GM19193 (cell line): ENCODE measurements around the gene ARHGAP22.

Experiments used
- POLR2A ChIP-seq: IDR thresholded peaks from 4 replicates; pipeline ENCODE4 v1.6.1; 2011; ENCODE audit not compliant: insufficient read depth, insufficient read length; ENCODE audit errors: extremely low read depth

ARHGAP22 gene

DNA sequence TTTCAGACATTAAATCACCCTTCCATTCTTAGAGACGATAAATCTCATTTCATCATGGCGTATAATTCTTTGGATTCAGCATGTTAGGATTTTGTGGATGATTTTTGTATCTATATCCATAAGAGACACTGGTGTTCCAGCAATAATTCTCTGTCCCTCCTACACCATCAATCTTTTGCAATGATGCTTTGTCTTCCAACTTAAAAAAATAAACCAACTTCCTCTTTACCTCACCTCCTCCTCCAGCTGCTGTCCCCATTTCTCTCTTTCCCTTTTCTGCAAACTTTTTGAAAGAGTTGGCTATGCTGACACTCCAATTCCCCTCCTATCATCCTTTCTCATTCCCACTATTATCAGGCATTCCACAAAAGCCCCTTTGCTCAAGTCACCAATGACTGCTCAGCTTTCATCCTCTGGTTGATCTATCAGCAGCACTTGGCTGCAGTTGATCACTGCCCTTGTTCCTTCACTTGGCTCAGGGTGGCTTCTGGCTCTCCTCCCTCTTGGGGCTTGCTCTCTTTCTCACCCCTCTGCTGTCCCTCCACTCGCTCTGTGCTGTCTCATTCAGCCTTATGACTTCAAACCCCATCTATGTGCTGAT is 130.0 kb downstream of the ARHGAP22 start:
- TF ChIP-seq POLR2A: no peak

GRCh38 chr10:48473704-48474103 is 131.2 kb downstream of the ARHGAP22 start:
- TF ChIP-seq POLR2A: no peak

DNA sequence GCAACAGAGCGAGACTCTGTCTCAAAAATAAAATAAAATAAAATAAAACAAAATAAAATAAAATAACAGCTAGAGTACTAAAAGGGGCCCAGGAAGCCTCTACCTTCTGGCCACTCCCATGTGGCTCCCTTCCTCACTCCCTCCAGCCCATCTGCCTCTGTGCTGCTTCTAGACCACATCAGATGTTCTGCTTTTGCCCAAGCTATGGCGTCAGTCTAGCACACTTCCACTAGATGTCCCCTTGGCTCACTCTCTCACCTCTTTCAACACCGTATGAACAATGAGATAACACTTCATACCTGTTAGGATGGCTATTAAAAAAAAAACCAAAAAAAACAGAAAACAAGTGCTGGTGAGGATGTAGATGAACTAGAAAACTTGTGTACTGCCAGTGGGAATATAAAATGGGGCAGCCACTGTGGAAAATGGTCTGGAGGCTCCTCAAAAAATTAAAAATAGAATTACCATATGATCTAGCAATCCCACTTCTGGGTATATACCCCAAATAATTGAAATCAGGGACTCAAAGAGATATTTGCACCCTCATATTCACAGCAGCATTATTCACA is 132.3 kb downstream of the ARHGAP22 start:
- TF ChIP-seq POLR2A: no peak

- TF ChIP-seq POLR2A: no peak
These were observed 133.7 kb downstream of the ARHGAP22 start for GRCh38 chr10:48470893-48471805.

DNA sequence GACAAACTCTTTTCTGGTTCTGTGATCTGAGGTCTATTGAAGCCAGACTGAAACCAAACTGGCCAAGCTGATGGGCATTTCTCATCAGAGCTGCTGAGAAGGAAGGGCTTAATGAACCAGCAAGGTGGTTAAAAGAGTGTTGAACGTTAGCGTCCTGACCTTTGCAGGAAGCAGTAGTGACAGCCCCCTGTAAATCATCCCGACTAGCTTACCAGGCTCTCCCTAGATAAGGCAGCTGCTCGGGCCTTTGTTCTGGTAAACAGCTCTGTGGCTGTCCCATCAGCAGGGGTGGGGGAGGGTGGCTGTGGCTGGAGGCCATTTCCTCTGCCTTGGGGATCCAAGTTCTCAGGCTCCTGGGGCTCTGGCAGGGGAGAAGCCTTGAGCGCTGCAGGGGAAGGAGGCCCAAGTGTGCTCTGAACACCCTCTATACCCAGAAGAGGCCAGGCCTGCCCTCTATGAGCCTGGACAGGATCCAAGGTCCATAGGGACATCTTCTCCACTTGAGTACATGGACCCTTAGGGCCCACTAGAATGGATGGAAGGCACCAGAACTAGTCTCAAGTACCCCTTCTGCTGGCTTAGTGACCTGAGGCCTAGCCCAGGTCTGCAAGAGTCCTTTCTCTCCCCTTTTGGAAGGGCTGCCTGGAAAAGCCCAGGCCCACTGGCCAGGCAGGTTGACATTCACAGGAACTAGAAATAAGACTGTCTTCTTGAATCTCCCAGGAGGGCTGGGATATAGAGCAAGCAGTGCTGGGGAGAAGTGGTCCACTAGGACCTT is 134.6 kb downstream of the ARHGAP22 start:
- no peak for TF ChIP-seq POLR2A

DNA sequence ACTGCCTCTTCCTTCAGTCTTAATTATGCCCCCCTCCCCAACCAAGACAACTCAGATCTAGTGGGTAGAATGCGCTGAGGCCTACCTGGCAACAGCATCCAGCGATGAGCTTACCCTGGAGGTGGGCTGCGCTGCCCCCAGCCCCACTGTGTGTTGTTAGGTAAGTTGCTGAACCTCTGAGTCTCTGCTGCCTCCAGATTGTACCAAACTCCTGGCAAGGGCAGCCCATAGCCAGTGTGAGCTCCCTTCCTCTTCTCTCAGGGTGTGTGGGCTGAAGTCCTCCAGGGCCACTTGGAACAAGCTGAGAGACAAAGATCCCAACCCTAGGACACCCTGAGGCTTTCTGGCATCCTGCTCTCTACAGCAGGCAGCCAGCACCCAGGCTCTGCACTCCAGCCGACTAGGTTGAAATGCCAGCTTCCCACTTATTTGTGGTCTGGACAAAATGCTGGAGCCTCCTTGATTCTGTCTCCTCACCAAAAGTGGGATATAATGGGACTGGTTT is 135.3 kb downstream of the ARHGAP22 start:
- TF ChIP-seq POLR2A: no peak

DNA sequence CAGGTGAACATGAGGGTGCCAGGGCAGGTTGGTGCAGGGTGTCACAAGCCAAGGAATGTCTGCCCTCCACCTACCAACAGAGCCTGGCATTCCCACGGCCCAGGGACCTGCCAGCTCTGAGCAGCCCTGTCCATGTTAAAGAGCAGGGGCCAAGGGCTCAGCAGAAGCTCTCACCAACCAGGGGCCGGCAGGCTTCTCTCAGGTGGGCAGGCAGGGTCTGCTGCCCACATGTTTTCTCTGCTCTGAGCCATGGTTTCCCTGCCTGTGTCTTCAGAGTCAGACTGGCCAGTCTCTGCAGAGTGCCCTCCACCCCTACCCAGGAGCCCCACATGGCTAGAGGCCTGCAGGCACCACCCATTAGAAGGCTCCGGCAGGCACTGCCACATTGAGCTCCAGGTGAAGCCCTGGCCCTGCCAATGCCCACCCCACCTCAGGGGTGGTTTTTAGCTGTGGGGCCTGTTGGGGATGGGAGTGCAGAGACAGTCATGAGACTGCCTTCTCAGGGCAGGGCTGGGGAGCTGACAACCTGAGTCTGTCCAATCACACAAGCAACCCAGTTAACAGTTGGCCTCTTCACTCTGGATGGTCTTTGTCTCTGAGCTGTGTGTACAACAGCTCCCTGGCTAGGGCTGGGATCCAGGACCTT is 135.9 kb downstream of the ARHGAP22 start:
- no peak for TF ChIP-seq POLR2A

DNA sequence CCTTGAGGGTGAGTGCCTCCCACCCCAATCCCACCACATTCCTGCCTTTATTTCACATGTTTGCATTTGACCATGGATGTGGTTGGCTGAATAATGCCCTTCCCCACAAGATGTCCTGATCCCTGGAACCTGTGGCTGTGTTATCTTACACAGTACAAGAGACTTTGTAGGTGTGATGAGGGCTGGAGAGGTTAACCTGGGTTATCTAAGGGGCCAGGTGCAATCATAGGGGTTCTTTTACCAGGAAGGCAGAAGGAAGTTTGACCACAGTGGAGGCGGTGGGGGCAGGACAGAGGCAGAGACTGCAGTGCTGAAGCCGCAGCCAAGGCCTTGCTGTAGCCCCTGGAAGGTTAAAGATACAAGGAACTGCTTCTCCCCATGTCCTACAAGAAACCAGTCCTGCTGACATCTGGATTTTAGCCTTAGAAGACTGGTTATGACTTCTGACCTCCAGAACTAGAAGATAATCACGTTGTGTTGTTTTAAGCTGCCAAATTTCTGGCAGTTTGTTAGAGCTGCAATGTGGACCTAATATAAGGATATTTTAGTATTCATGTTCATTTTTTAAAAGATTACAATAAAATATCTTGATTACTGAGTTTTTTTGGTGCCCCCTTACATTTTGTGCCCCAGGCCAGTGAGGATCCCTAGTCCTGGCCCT is 136.6 kb downstream of the ARHGAP22 start:
- no peak for TF ChIP-seq POLR2A

GRCh38 chr10:48467669-48468068 is 137.2 kb downstream of the ARHGAP22 start:
- TF ChIP-seq POLR2A: no peak

DNA sequence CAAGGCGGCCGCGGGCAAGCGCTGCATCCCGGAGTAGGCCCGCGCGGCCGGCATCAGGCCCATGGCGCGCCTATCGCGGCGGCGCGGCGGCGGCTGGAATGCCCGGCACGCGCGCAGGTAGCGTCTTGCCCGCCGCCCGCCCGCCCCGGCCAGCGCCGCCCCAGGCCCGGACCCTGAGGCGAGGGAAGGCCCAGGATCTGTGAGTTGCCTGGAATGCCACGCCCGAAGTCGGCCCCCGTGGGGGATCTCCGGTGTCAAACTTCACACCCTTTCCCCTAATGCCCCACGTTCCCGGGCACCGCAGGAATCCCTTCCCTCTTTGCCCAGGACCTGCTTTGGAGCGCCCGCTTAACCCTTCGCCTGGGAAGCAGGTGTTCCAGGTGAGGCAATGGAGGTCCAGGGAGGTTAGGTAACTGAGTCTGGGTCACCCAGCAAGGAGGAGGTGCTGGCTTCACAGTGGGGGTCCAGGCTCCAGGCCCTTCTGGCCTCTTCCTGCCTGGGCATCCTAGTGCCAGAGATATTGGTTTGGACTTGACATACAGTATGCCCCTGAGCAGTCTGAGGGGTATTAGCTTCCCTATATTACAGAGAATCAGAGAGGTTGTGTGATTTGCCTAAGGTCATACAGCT is 138.1 kb downstream of the ARHGAP22 start:
- no peak for TF ChIP-seq POLR2A

GRCh38 chr10:48465860-48466521 is 138.9 kb downstream of the ARHGAP22 start:
- no peak for TF ChIP-seq POLR2A

DNA sequence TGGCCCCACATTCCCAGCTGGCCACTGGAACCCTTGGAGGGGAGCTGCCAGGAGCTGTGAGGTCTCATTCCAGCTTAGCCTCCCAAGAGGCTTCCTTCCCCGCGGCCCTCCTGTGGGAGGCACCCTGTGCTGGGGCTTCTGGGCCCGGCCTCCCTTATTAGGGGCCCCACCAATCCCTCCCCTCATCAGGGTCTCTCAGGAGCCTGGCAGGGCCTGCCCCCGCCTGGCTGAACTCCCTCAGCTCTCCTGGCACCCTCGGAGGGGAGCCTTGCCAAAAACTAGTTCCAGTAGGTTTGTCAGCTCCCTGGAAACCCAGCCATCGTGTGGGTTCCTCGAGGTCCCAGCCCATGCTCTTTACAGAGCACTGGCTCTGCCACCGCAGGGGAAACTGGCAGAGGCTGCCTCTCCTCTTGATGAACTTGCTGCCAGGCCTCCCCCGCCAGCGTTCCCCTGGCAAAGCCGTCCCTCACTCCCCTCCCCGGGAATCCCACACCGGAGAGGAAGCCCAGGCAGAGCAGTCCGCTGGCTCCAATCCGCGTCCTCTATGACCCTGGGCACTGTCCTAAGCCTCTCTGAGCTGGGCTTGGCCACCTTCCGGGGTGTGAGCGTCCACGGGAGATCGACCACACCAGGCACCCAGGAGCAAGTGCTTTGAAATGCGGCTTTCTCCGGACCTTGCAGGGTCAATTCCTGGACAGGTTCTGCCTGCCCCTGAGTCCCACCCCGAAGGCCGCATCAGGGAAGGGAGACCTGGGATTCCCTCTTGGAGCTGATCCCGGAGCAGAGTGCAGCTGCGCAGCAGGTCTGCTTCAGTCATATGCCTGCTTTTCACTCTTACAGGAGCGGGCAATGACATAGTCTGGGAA is 139.8 kb downstream of the ARHGAP22 start:
- no peak for TF ChIP-seq POLR2A
